Hepatocyte (in vitro differentiated cells): ENCODE results near the gene CLEC16A. TPM values are rescaled to one million over a fixed set of nuclear protein-coding genes. Genes with fewer than 3 reads are reported as not detected.
A peak's percentile ranks its signal among the peaks of the same experiment; 100 is the strongest.

Source experiments
- DNase-seq: peaks from one replicate; pipeline ENCODE4 v3.0.0-alpha.2; 2016; ENCODE audit warnings: low spot score
- H2AFZ ChIP-seq: fragments of 200-600 bp; sonication (generic); 2 replicates; pipeline ENCODE4 v1.6.0; 2016; ENCODE audit warnings: antibody characterized with exemption, mild to moderate bottlenecking
- H3K27ac ChIP-seq: fragments of 200-600 bp; sonication (generic); 2 replicates; pipeline ENCODE4 v1.5.1; 2016; ENCODE audit warnings: mild to moderate bottlenecking
- H3K27me3 ChIP-seq: fragments of 200-600 bp; sonication (generic); 2 replicates; pipeline ENCODE4 v1.6.1; 2016
- H3K36me3 ChIP-seq: fragments of 200-600 bp; sonication (generic); replicated peaks from 2 replicates; pipeline ENCODE4 v1.5.1; 2016; ENCODE audit warnings: low read depth; ENCODE audit not compliant: insufficient read depth
- H3K4me1 ChIP-seq: fragments of 200-600 bp; sonication (generic); 2 replicates; pipeline ENCODE4 v1.5.1; 2016; ENCODE audit warnings: mild to moderate bottlenecking, moderate library complexity; ENCODE audit not compliant: insufficient read depth
- H3K4me2 ChIP-seq: fragments of 200-600 bp; sonication (generic); 2 replicates; pipeline ENCODE4 v1.6.0; 2016
- H3K4me3 ChIP-seq: fragments of 200-600 bp; sonication (generic); 2 replicates; pipeline ENCODE4 v1.5.1; 2016; ENCODE audit warnings: mild to moderate bottlenecking
- H3K79me2 ChIP-seq: fragments of 200-600 bp; sonication (generic); 2 replicates; pipeline ENCODE4 v1.6.0; 2017; ENCODE audit warnings: mild to moderate bottlenecking
- H3K9me2 ChIP-seq: fragments of 200-600 bp; sonication (generic); replicated peaks from 2 replicates; pipeline ENCODE4 v1.6.0; 2017; ENCODE audit warnings: mild to moderate bottlenecking; ENCODE audit not compliant: insufficient read depth
- H3K9me3 ChIP-seq: fragments of 200-600 bp; sonication (generic); 2 replicates; pipeline ENCODE4 v1.5.1; 2016; ENCODE audit warnings: low read depth, mild to moderate bottlenecking
- H4K20me1 ChIP-seq: fragments of 200-600 bp; sonication (generic); 2 replicates; pipeline ENCODE4 v1.6.0; 2016; ENCODE audit warnings: mild to moderate bottlenecking; ENCODE audit not compliant: insufficient read depth, poor library complexity, severe bottlenecking
- CTCF ChIP-seq: fragments of 200-600 bp; sonication (generic); IDR thresholded peaks from 2 replicates; pipeline ENCODE4 v1.5.1; 2016; ENCODE audit warnings: antibody characterized with exemption, mild to moderate bottlenecking; ENCODE audit not compliant: poor library complexity
- EZH2 ChIP-seq: fragments of 200-600 bp; sonication (generic); IDR thresholded peaks from 2 replicates; pipeline ENCODE4 v1.6.1; 2016; ENCODE audit warnings: antibody characterized with exemption, mild to moderate bottlenecking, borderline replicate concordance
- EZH2phosphoT487 ChIP-seq: fragments of 200-600 bp; sonication (generic); IDR thresholded peaks from one replicate; pipeline ENCODE4 v1.6.1; 2018; ENCODE audit warnings: antibody characterized with exemption, mild to moderate bottlenecking, low read depth, moderate library complexity; ENCODE audit not compliant: unreplicated experiment, severe bottlenecking
- WGBS: methylation state at CpG from one replicate; pipeline ENCODE4 v1.1.6; 2016; ENCODE audit warnings: low lambda C conversion rate; ENCODE audit errors: missing lambda C conversion rate; 5-methylcytosine and 5-hydroxymethylcytosine counted together
- polyA plus RNA-seq: library from polyadenylated mRNA; unstranded; fragments of >200 nt; fragmentation: Nextera tagmentation; extraction: Ambion mirVana; gene quantifications from 2 replicates; pipeline ENCODE4 v1.2.1, GENCODE V29; 2016
- total RNA-seq: library from RNA; depleted of rRNA; stranded (reverse); fragments of >200 nt; gene quantifications from 2 replicates; pipeline ENCODE4 v1.2.3, GENCODE V29; 2014

CLEC16A gene
- total and polyA plus RNA-seq, 2 experiments from 2014 or later = 22.3 to 22.6 TPM

GRCh38 chr16:10957771-10958482 is 13.6 kb downstream of the CLEC16A start:
- no peaks in the 10 kb centered on the region for H3K9me2 ChIP-seq
- no peak overlapping the region for H3K4me2 ChIP-seq
- no peak for TF ChIP-seq EZH2
- TF ChIP-seq EZH2phosphoT487 = no peak
- TF ChIP-seq CTCF = no peak
- H3K27me3 ChIP-seq = no peaks in the 10 kb centered on the region
- no peaks in the 10 kb centered on the region for H4K20me1 ChIP-seq
- no peak overlapping the region for H2AFZ ChIP-seq
- DNase-seq = no peak
- no peak overlapping the region for H3K27ac ChIP-seq
- no peaks in the 10 kb centered on the region for H3K36me3 ChIP-seq
- no peaks in the 10 kb centered on the region for H3K9me3 ChIP-seq
- no peak overlapping the region for H3K4me3 ChIP-seq
- H3K4me1 ChIP-seq = peaks cover 7% of the 10 kb centered on the region
- peaks cover 36% of the 10 kb centered on the region for H3K79me2 ChIP-seq
- 86% methylated on average over 6 of the region's 6 CpGs for WGBS

GRCh38 chr16:10959161-10959560 is 14.8 kb downstream of the CLEC16A start:
- Histone ChIP-seq H3K4me1 (peaks cover 7% of the 10 kb centered on the region), H3K27me3 (no peaks in the 10 kb centered on the region), H4K20me1 (no peaks in the 10 kb centered on the region), H3K4me2 (no peak overlapping the region), H3K4me3 (no peak overlapping the region), H2AFZ (no peak overlapping the region), H3K9me3 (no peaks in the 10 kb centered on the region), H3K27ac (no peak overlapping the region), H3K9me2 (no peaks in the 10 kb centered on the region), H3K36me3 (peaks cover 2% of the 10 kb centered on the region), H3K79me2 (peaks cover 28% of the 10 kb centered on the region)
- no peak for DNase-seq
- TF ChIP-seq EZH2phosphoT487 (no peak), EZH2 (no peak), CTCF (no peak)
- WGBS = 89% methylated on average over 5 of the region's 5 CpGs

GRCh38 chr16:10961231-10961630 is 16.9 kb downstream of the CLEC16A start:
- Histone ChIP-seq H3K79me2 (peaks cover 16% of the 10 kb centered on the region), H3K4me2 (no peak overlapping the region), H3K36me3 (peaks cover 2% of the 10 kb centered on the region), H3K4me1 (peaks cover 11% of the 10 kb centered on the region), H3K9me2 (no peaks in the 10 kb centered on the region), H3K27ac (peak overlapping the region; percentile 89), H4K20me1 (no peaks in the 10 kb centered on the region), H3K27me3 (no peaks in the 10 kb centered on the region), H2AFZ (no peak overlapping the region), H3K9me3 (no peaks in the 10 kb centered on the region), H3K4me3 (no peak overlapping the region)
- TF ChIP-seq CTCF (no peak), EZH2phosphoT487 (no peak), EZH2 (no peak)
- peak; percentile 65 for DNase-seq
- WGBS = 79% methylated on average over 7 of the region's 7 CpGs
